Measurements from ENCODE around the gene RHOT1.
A peak's percentile ranks its signal among the peaks of the same experiment; 100 is the strongest.

- TF ChIP-seq CTCF (IDR thresholded peaks at IDR 0.05; ENCODE audit: insufficient read depth, low read length) (peak; percentile 100), POLR2AphosphoS5 (IDR thresholded peaks at IDR 0.05; ENCODE audit: low read depth) (no peak), REST (IDR thresholded peaks at IDR 0.05; ENCODE audit: insufficient replicate concordance, low read depth) (no peak), GABPA (IDR thresholded peaks at IDR 0.05; ENCODE audit: low read depth) (no peak)
These were observed 110.9 kb downstream of the RHOT1 start for GRCh38 chr17:32253117-32253611.
